ENCODE measurements around the gene GGT1.
"Not testable (repeated sequence)": the region's sequence is repeated elsewhere in the genome, so short reads cannot be mapped to it uniquely, and the experiment has no call there.

GGT1 gene

GRCh38 chr22:24599958-24600715, 2.9 kb upstream of the GGT1 start:
- not testable (repeated sequence) for DNase-seq

GRCh38 chr22:24601217-24602104, 1.5 kb upstream of the GGT1 start:
- peak; percentile 42 for DNase-seq

- DNase-seq: not testable (repeated sequence)
Measured at GRCh38 chr22:24602105-24602749, 766 bp upstream of the GGT1 start.

GRCh38 chr22:24603770-24604629, 1.0 kb downstream of the GGT1 start:
- DNase-seq: peak; percentile 78

- not testable (repeated sequence) for DNase-seq
Measured at GRCh38 chr22:24606340-24606739, 3.3 kb downstream of the GGT1 start.

- peak; percentile 72 for DNase-seq
Measured at GRCh38 chr22:24607429-24607983, 4.5 kb downstream of the GGT1 start.

- DNase-seq: not testable (repeated sequence)
Measured at GRCh38 chr22:24608327-24608726, 5.3 kb downstream of the GGT1 start.

GRCh38 chr22:24609888-24610287, 6.9 kb downstream of the GGT1 start:
- DNase-seq: not testable (repeated sequence)

GRCh38 chr22:24614794-24615193, 11.8 kb downstream of the GGT1 start:
- not testable (repeated sequence) for DNase-seq

GRCh38 chr22:24621244-24621643, 18.3 kb downstream of the GGT1 start:
- DNase-seq: not testable (repeated sequence)

GRCh38 chr22:24622596-24622995, 19.6 kb downstream of the GGT1 start:
- peak; percentile 48 for DNase-seq

GRCh38 chr22:24627911-24628310, 24.9 kb downstream of the GGT1 start:
- DNase-seq: not testable (repeated sequence)

- DNase-seq: not testable (repeated sequence)
Measured at GRCh38 chr22:24629069-24629468, 26.1 kb downstream of the GGT1 start.

- peak; percentile 41 for DNase-seq
Measured at GRCh38 chr22:24630812-24631427, 27.9 kb downstream of the GGT1 start.

- DNase-seq: not testable (repeated sequence)
Measured at GRCh38 chr22:24631430-24632122, 28.6 kb downstream of the GGT1 start.

GRCh38 chr22:24632642-24633041, 29.6 kb downstream of the GGT1 start:
- DNase-seq: peak; percentile 28

- DNase-seq: not testable (repeated sequence)
Measured at GRCh38 chr22:24633231-24634023, 30.4 kb downstream of the GGT1 start.

- peak; percentile 22 for DNase-seq
Measured at GRCh38 chr22:24634776-24635389, 31.9 kb downstream of the GGT1 start.

GRCh38 chr22:24636513-24636912, 33.5 kb downstream of the GGT1 start:
- DNase-seq: not testable (repeated sequence)
